ENCODE measurements around the gene ABLIM3. TPM values are rescaled to one million over a fixed set of nuclear protein-coding genes. Genes with fewer than 3 reads are reported as not detected.
A peak's percentile ranks its signal among the peaks of the same experiment; 100 is the strongest.

Gene ABLIM3
- total RNA-seq, 1 experiment from 2014 or later, result 25.1 TPM

GRCh38 chr5:149188383-149188782, 47.1 kb downstream of the ABLIM3 start:
- DNase-seq (ENCODE audit: low read depth), result no peak

GRCh38 chr5:149195337-149195887, 54.1 kb downstream of the ABLIM3 start:
- no peak for DNase-seq (ENCODE audit: low read depth)

- no peak for DNase-seq (ENCODE audit: low read depth)
Observed at GRCh38 chr5:149195962-149196361, 54.7 kb downstream of the ABLIM3 start.

GRCh38 chr5:149198148-149198547, 56.9 kb downstream of the ABLIM3 start:
- DNase-seq (ENCODE audit: low read depth), result no peak

- no peak for DNase-seq (ENCODE audit: low read depth)
Observed at GRCh38 chr5:149200355-149200754, 59.1 kb downstream of the ABLIM3 start.

- DNase-seq (ENCODE audit: low read depth), result no peak
Observed at GRCh38 chr5:149201121-149201637, 59.9 kb downstream of the ABLIM3 start.

- no peak for DNase-seq (ENCODE audit: low read depth)
Observed at GRCh38 chr5:149202910-149203451, 61.7 kb downstream of the ABLIM3 start.

- DNase-seq (ENCODE audit: low read depth), result peak; percentile 85
Observed at GRCh38 chr5:149203921-149204441, 62.7 kb downstream of the ABLIM3 start.

GRCh38 chr5:149205625-149206523, 64.6 kb downstream of the ABLIM3 start:
- DNase-seq (ENCODE audit: low read depth), result peak; percentile 92

- DNase-seq (ENCODE audit: low read depth), result no peak
Observed at GRCh38 chr5:149206524-149207141, 65.3 kb downstream of the ABLIM3 start.

- DNase-seq (ENCODE audit: low read depth), result no peak
Observed at GRCh38 chr5:149207831-149208230, 66.5 kb downstream of the ABLIM3 start.

- DNase-seq (ENCODE audit: low read depth), result peak; percentile 84
Observed at GRCh38 chr5:149210225-149210624, 68.9 kb downstream of the ABLIM3 start.

- peak; percentile 46 for DNase-seq (ENCODE audit: low read depth)
Observed at GRCh38 chr5:149210968-149211490, 69.7 kb downstream of the ABLIM3 start.

- peak; percentile 86 for DNase-seq (ENCODE audit: low read depth)
Observed at GRCh38 chr5:149211566-149211965, 70.3 kb downstream of the ABLIM3 start.

- DNase-seq (ENCODE audit: low read depth), result peak; percentile 97
Observed at GRCh38 chr5:149212198-149212951, 71.1 kb downstream of the ABLIM3 start.

GRCh38 chr5:149213264-149213880, 72.1 kb downstream of the ABLIM3 start:
- DNase-seq (ENCODE audit: low read depth), result no peak

GRCh38 chr5:149215478-149216090, 74.3 kb downstream of the ABLIM3 start:
- peak; percentile 83 for DNase-seq (ENCODE audit: low read depth)

GRCh38 chr5:149216496-149216895, 75.2 kb downstream of the ABLIM3 start:
- DNase-seq (ENCODE audit: low read depth), result no peak

GRCh38 chr5:149217096-149217802, 76.0 kb downstream of the ABLIM3 start:
- no peak for DNase-seq (ENCODE audit: low read depth)

GRCh38 chr5:149217803-149218155, 76.5 kb downstream of the ABLIM3 start:
- DNase-seq (ENCODE audit: low read depth), result no peak

All from RPMI7951 (cell line).